RWPE1 (cell line): ENCODE data around the gene MIPOL1.

Experiments
- CTCF ChIA-PET: fragments of 350-600 bp; sonication (Branson Sonifier 250); formaldehyde crosslinking; extraction: SDS; loops from one replicate; lab custom pipeline; 2021; lab: Yijun Ruan, JAX
- POLR2A ChIA-PET: fragments of 400-600 bp; formaldehyde crosslinking; extraction: SDS; loops from one replicate; lab custom pipeline; 2020; ENCODE audit warnings: antibody characterized with exemption; ENCODE audit not compliant: low non-redundant PET; lab: Yijun Ruan, JAX
- DNase-seq: peaks from one replicate; pipeline ENCODE4 v3.0.0; 2012; ENCODE audit warnings: low spot score
- H3K27ac ChIP-seq: fragments of 450-650 bp; 2 replicates; pipeline ENCODE4 v1.5.1; 2017
- TF ChIP-seq, protein P1 (sequence below): fragments of 450-650 bp; conservative IDR thresholded peaks from 2 replicates; pipeline ENCODE4 v1.5.1; 2017; ENCODE audit warnings: low read depth, mild to moderate bottlenecking

Gene MIPOL1

DNA sequence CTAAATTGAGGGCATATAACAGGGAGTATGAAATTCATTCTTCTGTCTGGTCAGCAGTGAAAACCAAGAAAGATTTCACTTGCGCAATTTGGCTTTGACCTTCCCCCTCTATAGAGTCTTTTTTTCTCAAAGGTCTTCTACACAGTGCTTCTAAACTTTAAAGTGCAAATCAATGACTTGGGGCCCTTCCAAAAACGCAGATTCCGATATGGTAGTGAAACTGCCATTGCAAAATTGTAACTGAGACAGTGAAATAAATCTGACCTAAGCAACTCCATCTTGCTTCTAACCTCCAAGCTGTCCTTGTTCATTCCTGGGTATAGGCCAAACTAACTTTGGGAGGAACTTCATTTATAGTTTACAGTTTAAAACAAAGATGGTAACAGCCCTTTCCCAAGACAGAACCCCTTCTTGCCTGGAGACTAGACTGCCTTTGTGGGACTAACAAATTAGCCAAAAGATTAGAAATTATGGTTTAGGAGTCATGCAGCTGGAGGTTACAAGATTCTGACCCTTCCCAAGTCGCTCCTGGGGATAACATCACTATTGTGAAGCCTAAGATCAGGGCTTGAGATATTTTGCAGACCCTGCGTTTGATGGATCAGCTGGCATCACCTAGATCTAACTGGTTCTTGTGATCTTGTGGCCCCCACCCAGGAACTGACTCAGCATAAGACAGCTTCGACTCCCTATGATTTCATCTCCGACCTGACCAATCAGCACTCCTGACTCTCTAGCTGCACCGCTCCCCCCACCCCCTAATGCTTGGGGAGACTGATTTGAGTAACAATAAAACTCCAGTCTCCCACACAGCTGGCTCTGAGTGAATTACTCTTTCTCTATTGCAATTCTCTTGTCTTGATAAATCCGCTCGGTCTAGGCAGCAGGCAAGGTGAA is 30.3 kb upstream of the MIPOL1 start:
- ChIA-PET CTCF (interaction anchor here (0.6 to 1.2 kb wide), 2 partner anchors 17 to 18 kb away, joined by 3 to 4 read pairs; no protein-coding TSS in a partner anchor), POLR2A (no interaction called here)
- H3K27ac ChIP-seq: no peak overlapping the region
- DNase-seq: no peak
- TF ChIP-seq, protein P1, sequence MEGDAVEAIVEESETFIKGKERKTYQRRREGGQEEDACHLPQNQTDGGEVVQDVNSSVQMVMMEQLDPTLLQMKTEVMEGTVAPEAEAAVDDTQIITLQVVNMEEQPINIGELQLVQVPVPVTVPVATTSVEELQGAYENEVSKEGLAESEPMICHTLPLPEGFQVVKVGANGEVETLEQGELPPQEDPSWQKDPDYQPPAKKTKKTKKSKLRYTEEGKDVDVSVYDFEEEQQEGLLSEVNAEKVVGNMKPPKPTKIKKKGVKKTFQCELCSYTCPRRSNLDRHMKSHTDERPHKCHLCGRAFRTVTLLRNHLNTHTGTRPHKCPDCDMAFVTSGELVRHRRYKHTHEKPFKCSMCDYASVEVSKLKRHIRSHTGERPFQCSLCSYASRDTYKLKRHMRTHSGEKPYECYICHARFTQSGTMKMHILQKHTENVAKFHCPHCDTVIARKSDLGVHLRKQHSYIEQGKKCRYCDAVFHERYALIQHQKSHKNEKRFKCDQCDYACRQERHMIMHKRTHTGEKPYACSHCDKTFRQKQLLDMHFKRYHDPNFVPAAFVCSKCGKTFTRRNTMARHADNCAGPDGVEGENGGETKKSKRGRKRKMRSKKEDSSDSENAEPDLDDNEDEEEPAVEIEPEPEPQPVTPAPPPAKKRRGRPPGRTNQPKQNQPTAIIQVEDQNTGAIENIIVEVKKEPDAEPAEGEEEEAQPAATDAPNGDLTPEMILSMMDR: no peak

DNA sequence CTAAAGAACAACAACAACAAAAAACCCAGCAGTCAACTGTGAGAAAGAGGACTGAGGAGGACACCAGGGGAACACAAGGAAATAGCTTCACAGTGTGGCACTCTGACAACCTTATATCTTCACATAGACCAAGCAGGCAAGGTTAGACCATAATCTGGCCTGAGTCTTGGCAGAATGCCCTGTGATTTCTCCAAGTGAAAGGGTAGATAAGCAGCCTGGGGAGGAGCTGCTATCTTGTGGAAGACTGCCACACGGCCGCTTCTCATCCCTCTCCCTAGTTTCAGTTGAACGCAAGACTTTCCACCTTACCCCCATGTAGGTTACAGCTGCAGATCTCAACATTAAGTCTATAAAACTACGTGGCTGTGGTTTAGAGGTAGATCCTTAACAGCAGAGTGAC is 29.0 kb upstream of the MIPOL1 start:
- no peak for DNase-seq
- ChIA-PET POLR2A (no interaction called here), CTCF (interaction anchor here (0.5 kb wide), 1 partner anchor 49 kb away, joined by 3 read pairs; no protein-coding TSS in a partner anchor)
- TF ChIP-seq, protein P1: no peak
- no peak overlapping the region for H3K27ac ChIP-seq

DNA sequence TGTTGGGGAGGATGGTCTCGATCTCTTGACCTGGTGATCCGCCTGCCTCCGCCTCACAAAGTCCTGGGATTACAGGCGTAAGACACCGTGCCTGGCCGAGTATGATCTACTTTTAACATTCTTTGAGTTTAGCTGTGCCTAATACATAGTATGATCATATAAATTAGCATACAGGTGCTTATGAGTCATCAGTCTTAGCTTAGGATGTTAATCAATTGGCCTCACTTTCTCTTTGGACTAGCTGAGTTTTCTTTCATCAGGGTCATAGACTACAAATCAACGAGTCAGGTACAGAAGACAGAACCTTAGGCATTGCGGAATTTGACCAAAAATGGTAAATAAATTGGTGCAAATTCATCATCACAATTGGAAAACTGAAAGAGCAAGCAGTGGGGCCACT is 27.5 kb upstream of the MIPOL1 start:
- CTCF ChIA-PET: interaction anchor here (0.7 kb wide), 1 partner anchor 514 kb away, joined by 4 read pairs; no protein-coding TSS in a partner anchor
- TF ChIP-seq, protein P1: no peak
- no peak overlapping the region for H3K27ac ChIP-seq
- no peak for DNase-seq
- POLR2A ChIA-PET: no interaction called here

DNA sequence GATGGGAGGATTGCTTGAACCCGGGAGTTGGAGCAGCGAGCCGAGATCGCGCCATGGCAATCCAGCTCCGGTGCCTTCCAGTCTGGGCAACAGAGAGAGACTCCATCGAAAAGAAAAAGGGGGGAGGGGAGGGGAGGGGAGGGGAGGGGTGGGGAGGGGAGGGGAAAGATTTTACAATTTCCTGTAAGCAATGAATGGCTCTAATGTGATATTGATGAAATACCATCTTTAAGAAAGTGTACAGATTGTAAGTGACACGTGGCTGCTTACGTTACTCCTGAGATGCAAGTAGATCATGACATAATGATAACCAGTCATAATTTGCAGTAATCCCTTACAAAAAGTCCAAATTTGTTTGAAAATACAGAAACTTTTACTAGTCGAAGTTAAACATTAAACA is 26.7 kb upstream of the MIPOL1 start:
- TF ChIP-seq, protein P1: no peak
- DNase-seq: no peak
- ChIA-PET CTCF (interaction anchor here (0.6 to 0.7 kb wide), 2 partner anchors 59 to 514 kb away, joined by 4 read pairs; no protein-coding TSS in a partner anchor), POLR2A (no interaction called here)
- no peak overlapping the region for H3K27ac ChIP-seq

DNA sequence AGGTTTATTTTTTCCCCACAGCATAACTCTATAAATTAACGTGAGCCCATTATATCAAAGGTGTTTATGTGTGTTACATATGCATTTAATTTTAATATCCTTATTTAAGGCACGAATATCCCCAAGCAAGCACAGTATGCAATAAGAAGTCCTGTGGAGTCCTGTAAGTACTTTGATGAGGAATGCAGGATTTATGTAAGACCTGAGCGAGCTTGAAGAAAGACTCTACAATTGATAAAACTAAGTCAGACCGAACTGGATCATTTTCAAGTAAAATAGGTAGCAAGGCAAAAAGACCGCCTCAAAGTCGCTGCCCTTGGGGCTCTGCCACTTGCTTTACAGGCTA is 26.1 kb upstream of the MIPOL1 start:
- ChIA-PET CTCF (interaction anchor here (1.8 kb wide), 1 partner anchor 22 kb away, joined by 4 read pairs; no protein-coding TSS in a partner anchor), POLR2A (no interaction called here)
- H3K27ac ChIP-seq: peak overlapping the region; percentile 87
- DNase-seq: no peak
- TF ChIP-seq, protein P1: no peak

DNA sequence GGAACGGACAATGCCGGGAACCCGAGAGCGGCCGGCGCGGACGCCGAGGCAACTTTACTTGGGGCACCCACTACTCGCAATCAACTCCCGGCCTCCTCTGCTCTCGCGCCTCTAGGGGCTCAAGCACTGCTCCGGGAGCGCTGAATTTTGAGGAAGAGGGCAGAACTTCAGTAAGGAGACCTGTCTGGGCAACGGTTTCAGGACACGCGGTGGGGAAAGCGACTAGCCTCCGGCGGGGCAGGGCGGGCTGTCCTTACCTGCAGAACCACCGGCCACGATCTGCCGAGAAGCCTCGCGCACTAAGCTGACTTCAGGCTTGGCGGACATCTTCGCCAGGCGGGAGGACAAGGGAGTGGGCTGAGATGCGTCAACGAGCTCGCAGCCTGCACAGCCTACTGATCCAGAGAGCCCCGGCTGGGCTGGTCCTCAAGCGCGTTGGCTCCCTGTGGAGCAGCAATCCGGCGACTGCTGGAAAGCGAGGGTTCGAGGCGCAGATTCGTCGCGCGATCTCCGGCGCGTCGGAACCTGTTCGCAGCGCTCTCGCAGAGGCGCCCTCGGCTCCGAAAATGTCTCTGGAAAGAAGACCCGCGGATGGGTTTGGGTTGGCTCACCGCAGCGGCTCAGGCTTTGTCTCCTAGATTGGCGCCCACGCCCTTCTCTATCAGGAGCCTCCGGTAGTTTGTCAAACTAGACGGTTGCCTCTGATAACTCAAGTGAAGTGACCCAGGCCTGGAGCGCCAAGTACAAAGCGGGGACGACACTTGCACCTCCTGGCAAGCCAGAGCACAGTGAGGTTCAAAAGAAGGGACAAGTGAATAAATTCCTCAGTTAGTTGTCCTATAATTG is 25.5 kb upstream of the MIPOL1 start, which contains the start of gene SLC25A21:
TSS of gene SLC25A21 (minus strand) at position 583 of the 846 bp plus-strand sequence.
- ChIA-PET CTCF (interaction anchor here (0.6 to 1.8 kb wide), 2 partner anchors 22 to 59 kb away, joined by 4 read pairs; no protein-coding TSS in a partner anchor), POLR2A (no interaction called here)
- peak within 1 kb of the TSS; percentile 87 for H3K27ac ChIP-seq
- DNase-seq: peak; percentile 85
- TF ChIP-seq, protein P1: no peak
